Measurements from ENCODE around the gene CCT8L2. TPM values are rescaled to one million over a fixed set of nuclear protein-coding genes. Genes with fewer than 3 reads are reported as not detected.
"Not testable (repeated sequence)": the region's sequence is repeated elsewhere in the genome, so short reads cannot be mapped to it uniquely, and the experiment has no call there.

Gene CCT8L2
- total RNA-seq, 1 donor from 2014 or later: not detected

DNA sequence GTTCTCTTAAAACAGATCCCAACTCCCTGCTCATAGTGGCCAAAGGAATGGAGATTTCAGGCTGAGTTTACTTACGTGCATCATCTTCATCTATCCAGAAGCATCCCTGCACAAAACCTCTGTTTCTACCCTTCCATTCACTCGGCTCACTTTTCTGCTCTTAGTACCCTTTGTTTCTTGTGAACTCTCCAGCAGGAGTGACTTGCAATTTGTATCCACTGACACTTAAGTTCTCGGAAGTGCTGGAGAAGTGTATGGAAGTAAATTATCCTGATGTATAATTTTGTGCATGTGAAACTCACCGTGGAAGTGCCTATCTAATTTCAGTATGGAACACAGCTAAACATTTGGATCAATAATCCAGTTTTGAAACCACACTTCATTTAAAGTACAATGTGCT is 7.0 kb upstream of the CCT8L2 start:
- DNase-seq (ENCODE audit: low read depth in 2 of 2): not testable (repeated sequence)

DNA sequence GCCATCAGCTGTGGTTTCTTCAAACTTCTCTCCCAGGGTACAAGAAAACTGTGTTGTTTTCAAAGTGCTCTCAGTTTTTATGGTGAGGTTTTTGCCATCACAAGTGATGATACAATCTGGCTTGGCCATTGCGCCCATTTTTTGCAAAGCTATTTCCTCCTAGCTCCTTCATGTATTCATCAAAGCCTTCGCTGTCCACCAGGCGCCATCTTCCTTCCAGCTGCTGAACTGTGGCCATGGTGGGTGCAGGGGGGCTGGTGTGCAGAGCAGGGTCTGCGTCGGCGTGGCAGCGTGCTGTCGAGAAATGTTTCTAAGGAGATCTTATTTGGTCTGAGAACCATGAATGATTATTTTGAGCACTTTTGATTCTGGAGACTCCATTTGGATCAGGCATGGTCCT is 2.6 kb upstream of the CCT8L2 start:
- DNase-seq (ENCODE audit: low read depth in 2 of 2): not testable (repeated sequence)

- DNase-seq (ENCODE audit: low read depth in 2 of 2): no peak
These were observed 1.4 kb upstream of the CCT8L2 start for GRCh38 chr22:16594026-16594425.

DNA sequence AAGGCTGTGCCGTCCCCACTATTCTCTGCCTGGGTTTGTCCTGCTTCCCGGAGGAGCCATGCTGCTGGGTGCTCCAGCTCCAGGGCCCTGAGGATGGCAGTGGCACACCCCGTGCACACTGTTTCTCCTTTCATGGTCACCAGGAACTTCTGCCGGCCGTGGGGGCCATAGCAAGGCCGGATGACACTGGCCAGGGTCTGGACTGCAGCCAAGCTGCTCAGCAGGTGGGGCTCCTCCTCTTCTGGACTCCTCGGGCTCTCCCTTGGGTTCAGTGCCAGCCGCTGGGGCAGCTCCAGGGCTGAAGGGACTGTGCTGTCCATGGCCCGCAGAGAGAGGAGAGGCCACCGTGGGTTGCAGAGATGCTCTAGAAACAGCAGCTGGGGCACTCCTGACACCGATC is 379 bp downstream of the CCT8L2 start:
- DNase-seq (ENCODE audit: low read depth in 2 of 2): not testable (repeated sequence)

DNA sequence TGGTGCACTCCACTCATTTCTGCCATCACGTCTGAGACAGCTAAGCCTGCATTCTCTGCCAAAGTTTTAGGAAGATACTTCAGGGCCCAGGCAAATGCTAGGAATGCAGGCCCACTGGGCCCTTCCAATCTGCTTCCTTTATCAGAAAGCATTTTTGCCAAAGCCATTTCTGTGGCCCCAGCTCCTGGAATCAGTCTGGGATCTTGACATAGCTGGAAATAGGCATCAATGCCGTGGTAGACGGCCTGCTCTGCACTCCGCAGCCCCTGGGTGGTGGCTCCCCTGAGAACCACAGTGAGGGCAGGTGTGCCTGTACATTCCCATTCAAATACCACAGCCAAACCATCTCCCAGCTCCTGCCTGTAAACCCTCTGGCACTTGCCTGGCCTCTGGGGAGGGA is 1.5 kb downstream of the CCT8L2 start:
- DNase-seq (ENCODE audit: low read depth in 2 of 2): not testable (repeated sequence)

DNA sequence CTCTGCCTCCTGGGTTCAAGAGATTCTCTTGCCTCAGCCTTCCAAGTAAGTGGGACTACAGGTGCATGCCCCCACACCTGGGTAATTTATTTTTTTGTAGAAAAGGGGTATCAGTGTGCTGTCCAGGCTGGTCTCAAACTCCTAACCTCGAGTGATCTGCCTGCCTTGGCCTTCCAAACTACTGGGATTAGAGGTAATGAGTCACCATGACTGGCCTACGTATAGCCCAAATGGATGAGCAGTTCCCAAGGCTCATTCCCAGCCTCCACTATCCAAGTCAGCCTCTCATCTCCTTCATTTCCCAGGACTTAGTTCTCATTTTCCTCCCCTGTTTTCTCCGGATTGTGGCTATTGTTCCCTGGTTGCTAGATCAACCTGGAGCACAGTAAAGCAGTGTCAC is 5.6 kb downstream of the CCT8L2 start:
- DNase-seq (ENCODE audit: low read depth in 2 of 2): no peak

GRCh38 chr22:16586170-16586569 is 6.4 kb downstream of the CCT8L2 start:
- no peak for DNase-seq (ENCODE audit: low read depth in 2 of 2)

GRCh38 chr22:16580872-16581271 is 11.7 kb downstream of the CCT8L2 start:
- not testable (repeated sequence) for DNase-seq (ENCODE audit: low read depth in 2 of 2)

DNA sequence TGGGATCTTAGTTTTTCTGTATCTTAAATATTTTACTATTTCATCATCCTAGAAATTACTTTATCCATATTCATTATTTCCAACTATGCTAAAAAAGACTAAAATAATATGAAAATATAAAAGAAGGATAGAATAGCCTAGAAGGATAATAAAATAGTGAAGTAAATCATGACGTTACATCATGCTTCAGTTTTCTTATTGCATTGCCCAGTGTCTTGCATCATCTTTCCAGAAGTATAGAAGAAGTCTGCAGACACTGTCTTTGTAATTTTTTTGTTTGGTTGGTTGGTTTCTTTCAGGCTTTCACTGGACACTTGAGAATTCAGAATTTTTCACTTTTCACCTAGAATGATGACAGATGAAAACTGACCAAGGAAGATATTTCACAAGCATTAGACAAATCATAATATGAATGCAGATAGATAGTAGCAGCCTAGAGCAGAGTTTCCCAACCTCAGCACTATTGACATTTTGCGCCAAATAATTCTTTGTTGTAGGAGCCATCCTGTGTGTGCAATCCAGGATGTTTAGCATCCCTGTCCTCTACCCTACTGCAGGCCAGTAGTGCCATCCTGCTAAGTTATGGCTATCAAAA is 23.3 kb downstream of the CCT8L2 start:
- DNase-seq (ENCODE audit: low read depth in 2 of 2): not testable (repeated sequence)

DNA sequence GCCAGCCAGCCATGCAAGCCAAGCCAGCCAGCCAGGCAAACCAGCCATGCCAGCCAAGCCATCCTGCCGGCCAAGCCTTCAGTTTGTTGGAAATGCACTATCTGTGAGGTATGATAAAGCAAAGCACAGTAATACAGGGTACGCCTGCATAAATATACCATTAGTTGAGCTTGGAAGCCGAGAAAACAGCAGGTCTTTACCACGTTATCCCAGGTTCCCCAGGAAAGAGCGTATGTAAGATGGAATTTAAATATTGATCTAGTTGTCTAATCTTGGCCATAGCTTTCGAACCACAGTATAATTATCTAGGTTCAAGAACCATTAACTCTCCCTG is 24.2 kb downstream of the CCT8L2 start:
- DNase-seq (ENCODE audit: low read depth in 2 of 2): no peak

GRCh38 chr22:16567617-16568424 is 24.8 kb downstream of the CCT8L2 start:
- not testable (repeated sequence) for DNase-seq (ENCODE audit: low read depth in 2 of 2)

DNA sequence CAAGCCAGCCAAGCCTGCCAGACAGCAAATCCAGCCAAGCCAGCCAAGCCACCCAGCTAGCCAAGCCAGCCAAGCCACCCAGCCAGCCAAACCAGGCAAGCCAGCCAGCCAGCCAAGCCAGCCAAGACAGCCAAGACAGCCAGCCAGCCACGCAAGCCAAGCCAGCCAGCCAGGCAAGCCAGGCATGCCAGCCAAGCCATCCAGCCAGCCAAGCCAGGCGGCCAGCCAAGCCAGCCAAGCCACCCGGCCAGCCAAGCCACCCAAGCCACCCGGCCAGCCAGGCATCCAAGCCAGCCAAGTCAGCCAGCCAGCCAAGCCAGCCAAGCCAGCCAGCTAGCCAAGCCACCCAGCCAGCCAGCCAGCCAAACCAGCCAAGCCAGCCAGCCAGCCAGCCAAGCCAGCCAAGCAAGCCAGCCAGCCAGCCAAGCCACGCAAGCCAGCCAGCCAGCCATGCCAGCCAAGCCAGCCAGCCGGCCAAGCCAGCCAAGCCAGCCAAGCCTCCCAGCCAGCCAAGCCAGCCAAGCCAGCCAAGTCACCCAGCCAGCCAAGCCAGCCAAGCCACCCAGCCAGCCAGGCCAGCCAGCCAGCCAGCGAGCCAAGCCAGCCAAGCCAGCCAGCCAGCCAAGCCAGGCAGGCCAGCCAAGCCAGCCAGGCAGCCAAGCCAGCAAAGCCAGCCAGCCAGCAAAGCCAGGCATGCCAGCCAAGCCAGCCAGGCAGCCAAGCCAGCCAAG is 26.0 kb downstream of the CCT8L2 start:
- not testable (repeated sequence) for DNase-seq (ENCODE audit: low read depth in 2 of 2)

GRCh38 chr22:16565585-16566420 is 26.8 kb downstream of the CCT8L2 start:
- DNase-seq (ENCODE audit: low read depth in 2 of 2): not testable (repeated sequence)

GRCh38 chr22:16564837-16565584 is 27.6 kb downstream of the CCT8L2 start:
- DNase-seq (ENCODE audit: low read depth in 2 of 2): not testable (repeated sequence)

GRCh38 chr22:16563555-16564520 is 28.8 kb downstream of the CCT8L2 start:
- no peak for DNase-seq (ENCODE audit: low read depth in 2 of 2)

DNA sequence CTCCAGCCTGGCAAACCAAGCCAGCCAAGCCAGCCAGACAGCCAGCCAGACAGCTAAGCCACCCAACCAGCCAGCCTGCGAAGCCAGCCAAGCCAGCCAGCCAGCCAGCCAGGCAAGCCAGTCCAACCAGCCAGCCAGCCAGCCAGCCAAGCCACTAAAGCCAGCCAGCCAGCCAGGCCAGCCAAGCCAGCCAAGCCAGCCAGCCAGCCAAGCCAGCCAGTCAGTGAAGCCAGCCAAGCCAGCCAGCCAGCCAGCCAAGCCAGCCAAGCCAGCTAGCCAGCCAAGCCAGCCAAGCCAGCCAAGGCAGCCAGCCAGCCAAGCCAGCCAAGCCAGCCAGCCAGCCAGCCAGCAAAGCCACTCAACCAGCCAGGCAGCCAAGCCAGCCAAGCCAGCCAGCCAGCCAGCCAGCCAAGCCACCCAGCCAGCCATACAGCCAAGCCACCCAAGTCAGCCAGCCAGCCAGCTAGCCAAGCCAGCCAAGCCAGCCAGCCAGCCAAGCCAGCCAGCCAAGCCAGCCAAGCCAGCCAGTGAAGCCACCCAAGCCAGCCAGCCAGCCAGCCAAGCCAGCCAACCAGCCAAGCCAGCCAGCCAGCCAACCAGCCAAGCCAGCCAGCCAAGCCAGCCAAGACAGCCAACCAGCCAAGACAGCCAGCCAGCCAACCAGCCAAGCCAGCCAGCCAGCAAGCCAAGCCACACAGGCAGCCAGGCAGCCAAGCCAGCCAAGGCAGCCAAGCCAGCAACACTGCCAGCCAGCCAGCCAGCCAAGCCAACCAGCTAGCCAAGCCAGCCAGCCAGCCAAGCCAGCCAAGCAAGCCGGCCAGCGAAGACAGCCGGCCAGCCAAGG is 29.7 kb downstream of the CCT8L2 start:
- DNase-seq (ENCODE audit: low read depth in 2 of 2): no peak

- DNase-seq (ENCODE audit: low read depth in 2 of 2): not testable (repeated sequence)
These were observed 31.4 kb downstream of the CCT8L2 start for GRCh38 chr22:16561093-16561658.

- DNase-seq (ENCODE audit: low read depth in 2 of 2): not testable (repeated sequence)
These were observed 32.0 kb downstream of the CCT8L2 start for GRCh38 chr22:16560651-16561050.

Measured in dermis microvascular lymphatic vessel endothelial cell (primary cell).